DND-41 (cell line): ENCODE data around the gene NKX2-4.

Source experiments
- ATAC-seq: fragments of 200-7000 bp; cut with Tn5 transposase; 3 replicates; pipeline ENCODE4 v1.9.1; 2021; ENCODE audit warnings: low read depth; ENCODE audit not compliant: insufficient read depth
- DNase-seq: peaks from one replicate; pipeline ENCODE4 v3.0.0-alpha.2; 2020
- H2AFZ ChIP-seq: 2 replicates; pipeline ENCODE4 v1.6.0; 2012; ENCODE audit warnings: low read depth, low read length
- H3K27ac ChIP-seq: 2 replicates; pipeline ENCODE4 v1.5.1; 2012; ENCODE audit warnings: low read length, inconsistent platforms
- H3K27me3 ChIP-seq: fragments of 200-600 bp; sonication (generic); 2 replicates; pipeline ENCODE4 v1.6.0; 2012; ENCODE audit warnings: low read length, mild to moderate bottlenecking, inconsistent platforms; ENCODE audit not compliant: insufficient read depth, poor library complexity
- H3K36me3 ChIP-seq: 2 replicates; pipeline ENCODE4 v1.5.1; 2012; ENCODE audit warnings: low read length, inconsistent platforms; ENCODE audit not compliant: insufficient read depth
- H3K4me1 ChIP-seq: 2 replicates; pipeline ENCODE4 v1.5.1; 2012; ENCODE audit warnings: mild to moderate bottlenecking, low read length; ENCODE audit not compliant: insufficient read depth
- H3K4me2 ChIP-seq: 2 replicates; pipeline ENCODE4 v1.6.0; 2012; ENCODE audit warnings: mild to moderate bottlenecking, moderate library complexity, low read length, inconsistent platforms; ENCODE audit not compliant: insufficient read depth
- H3K4me3 ChIP-seq, 2 experiments: fragments of 200-600 bp in 1 of 2; shearing (Covaris generic) in 1 of 2; 2 replicates each; pipeline ENCODE4 v1.5.1; 2012 to 2016; ENCODE audit warnings: inconsistent platforms in 2 of 2, low read length in 2 of 2, mild to moderate bottlenecking in 2 of 2, low read depth in 1 of 2, moderate library complexity in 1 of 2
- H3K79me2 ChIP-seq: 2 replicates; pipeline ENCODE4 v1.6.0; 2012; ENCODE audit warnings: low read length, inconsistent platforms; ENCODE audit not compliant: insufficient read depth
- H3K9ac ChIP-seq: 2 replicates; pipeline ENCODE4 v1.6.0; 2012; ENCODE audit warnings: low read depth, mild to moderate bottlenecking, inconsistent platforms, low read length, moderate library complexity
- H3K9me3 ChIP-seq: 2 replicates; pipeline ENCODE4 v1.5.1; 2012; ENCODE audit warnings: low read length, moderate library complexity, mild to moderate bottlenecking, inconsistent platforms; ENCODE audit not compliant: insufficient read depth, severe bottlenecking
- H4K20me1 ChIP-seq: 2 replicates; pipeline ENCODE4 v1.6.0; 2012; ENCODE audit warnings: low read length; ENCODE audit not compliant: insufficient read depth
- CTCF ChIP-seq: IDR thresholded peaks from 2 replicates; pipeline ENCODE4 v1.5.1; 2012; ENCODE audit warnings: borderline replicate concordance, low read length, moderate library complexity, mild to moderate bottlenecking; ENCODE audit not compliant: poor library complexity, severe bottlenecking; ENCODE audit errors: extremely low read depth
- EZH2 ChIP-seq: IDR thresholded peaks from 3 replicates; pipeline ENCODE4 v1.6.1; 2012; ENCODE audit warnings: borderline replicate concordance, low read depth, mild to moderate bottlenecking, moderate library complexity, low read length, inconsistent platforms; ENCODE audit not compliant: severe bottlenecking

The NKX2-4 gene

GRCh38 chr20:21411725-21412124 is 14.4 kb upstream of the NKX2-4 start:
- H3K4me2 ChIP-seq = no peak overlapping the region
- H3K36me3 ChIP-seq = no peaks in the 10 kb centered on the region
- H3K9ac ChIP-seq = no peak overlapping the region
- H3K9me3 ChIP-seq = no peaks in the 10 kb centered on the region
- no peaks in the 10 kb centered on the region for H3K79me2 ChIP-seq
- ATAC-seq (no peak), DNase-seq (no peak)
- H4K20me1 ChIP-seq = no peaks in the 10 kb centered on the region
- no peaks in the 10 kb centered on the region for H3K4me1 ChIP-seq
- no peak overlapping the region for H2AFZ ChIP-seq
- no peak overlapping the region for H3K4me3 ChIP-seq
- TF ChIP-seq EZH2 (no peak), CTCF (no peak)
- H3K27me3 ChIP-seq = no peaks in the 10 kb centered on the region
- no peak overlapping the region for H3K27ac ChIP-seq

- ATAC-seq = no peak
- no peak overlapping the region for H3K4me3 ChIP-seq
- no peaks in the 10 kb centered on the region for H3K4me1 ChIP-seq
- TF ChIP-seq EZH2 = no peak
- TF ChIP-seq CTCF = no peak
- H3K4me2 ChIP-seq = no peak overlapping the region
- no peaks in the 10 kb centered on the region for H3K9me3 ChIP-seq
- no peak overlapping the region for H3K9ac ChIP-seq
- no peaks in the 10 kb centered on the region for H3K79me2 ChIP-seq
- DNase-seq = no peak
- H3K36me3 ChIP-seq = no peaks in the 10 kb centered on the region
- H4K20me1 ChIP-seq = no peaks in the 10 kb centered on the region
- H2AFZ ChIP-seq = no peak overlapping the region
- no peak overlapping the region for H3K27ac ChIP-seq
- H3K27me3 ChIP-seq = peaks cover 23% of the 10 kb centered on the region
Observed at GRCh38 chr20:21399005-21399475, 1.7 kb upstream of the NKX2-4 start.

- peaks cover 23% of the 10 kb centered on the region for H3K27me3 ChIP-seq
- no peaks in the 10 kb centered on the region for H3K79me2 ChIP-seq
- no peaks in the 10 kb centered on the region for H3K9me3 ChIP-seq
- H3K4me2 ChIP-seq = no peak overlapping the region
- ATAC-seq = no peak
- TF ChIP-seq EZH2 (no peak), CTCF (no peak)
- no peak overlapping the region for H3K4me3 ChIP-seq
- no peak for DNase-seq
- no peaks in the 10 kb centered on the region for H4K20me1 ChIP-seq
- no peaks in the 10 kb centered on the region for H3K36me3 ChIP-seq
- no peak overlapping the region for H2AFZ ChIP-seq
- H3K27ac ChIP-seq = no peak overlapping the region
- H3K9ac ChIP-seq = no peak overlapping the region
- H3K4me1 ChIP-seq = no peaks in the 10 kb centered on the region
Observed at GRCh38 chr20:21398109-21399004, 1.0 kb upstream of the NKX2-4 start.
